Measurements from ENCODE around the gene SIRT3.

The SIRT3 gene

GRCh38 chr11:208917-209260, 27.3 kb downstream of the SIRT3 start:
- H3K27ac ChIP-seq = peak overlapping the region; percentile 99
- TF ChIP-seq ZFX (IDR thresholded peaks at IDR 0.05; ENCODE audit: borderline replicate concordance) (no peak), CTCF (IDR thresholded peaks at IDR 0.05) (no peak)

GRCh38 chr11:208181-208916, 27.8 kb downstream of the SIRT3 start:
- TF ChIP-seq ZFX (IDR thresholded peaks at IDR 0.05; ENCODE audit: borderline replicate concordance) (no peak), CTCF (IDR thresholded peaks at IDR 0.05) (no peak)
- peak overlapping the region; percentile 99 for H3K27ac ChIP-seq

DNA sequence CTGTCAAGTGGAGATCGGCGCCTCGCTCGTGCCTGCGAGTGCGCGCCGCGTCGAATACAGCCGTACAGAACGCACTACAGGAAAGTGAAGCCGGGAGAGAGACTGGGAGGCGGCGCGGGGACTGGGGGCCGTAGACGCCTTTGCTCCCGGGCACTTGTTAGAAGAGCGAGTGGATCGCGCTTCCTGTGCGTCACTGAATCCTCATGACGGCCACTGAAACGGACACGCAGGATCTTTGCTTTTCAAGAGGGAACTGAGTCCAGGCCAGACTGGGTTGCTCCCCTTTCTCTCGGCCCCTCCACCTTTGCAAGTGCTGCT, 28.3 kb downstream of the SIRT3 start:
- TF ChIP-seq ZFX (IDR thresholded peaks at IDR 0.05; ENCODE audit: borderline replicate concordance) (no peak), CTCF (IDR thresholded peaks at IDR 0.05) (no peak)
- H3K27ac ChIP-seq = peak overlapping the region; percentile 99

GRCh38 chr11:207208-207862, 28.8 kb downstream of the SIRT3 start, which contains the start of the genes BET1L and RIC8A:
Gene BET1L (minus strand): TSS chr11:207399. CDS start chr11:207321, 78 bp downstream.
Gene RIC8A (plus strand): TSS chr11:207708. CDS start chr11:208855, 1,147 bp downstream.
- TF ChIP-seq ZFX (IDR thresholded peaks at IDR 0.05; ENCODE audit: borderline replicate concordance) = no peak
- no peak for TF ChIP-seq CTCF (IDR thresholded peaks at IDR 0.05)
- peak within 1 kb of the TSS; percentile 99 for H3K27ac ChIP-seq

DNA sequence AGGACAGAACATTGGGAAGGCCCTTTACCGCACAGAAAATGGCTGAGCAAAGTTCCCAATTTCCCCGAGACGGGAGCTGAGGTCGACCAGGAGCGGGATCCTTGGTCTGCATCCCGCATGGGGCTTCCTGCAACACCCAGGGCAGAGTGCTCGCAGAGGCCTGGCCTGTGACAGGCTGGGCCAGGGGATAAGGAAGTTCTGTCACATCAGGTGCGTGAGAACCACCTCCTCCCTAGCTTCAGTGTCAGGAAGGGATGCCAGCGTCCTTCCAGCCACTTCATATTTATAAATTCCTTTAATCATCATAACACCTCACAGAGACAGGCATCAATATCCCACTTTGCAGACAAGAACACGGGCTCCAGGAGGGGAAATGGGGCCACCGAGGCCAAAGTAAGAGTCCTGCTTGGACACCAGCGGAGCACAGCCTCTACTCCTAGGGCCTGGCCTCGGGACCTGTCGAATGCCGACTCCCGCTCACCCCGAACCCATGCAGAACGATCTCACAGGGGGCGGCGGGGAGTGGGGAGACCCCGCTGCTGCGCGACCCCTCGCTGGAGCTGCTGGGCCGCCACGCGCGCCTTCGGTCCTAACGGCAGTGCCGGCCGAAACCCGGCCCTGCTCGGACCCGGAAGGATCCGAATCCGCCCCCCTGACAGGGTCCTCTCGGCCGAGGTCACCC, 29.5 kb downstream of the SIRT3 start:
- H3K27ac ChIP-seq = peak overlapping the region; percentile 99
- TF ChIP-seq ZFX (IDR thresholded peaks at IDR 0.05; ENCODE audit: borderline replicate concordance) = no peak
- TF ChIP-seq CTCF (IDR thresholded peaks at IDR 0.05) = no peak

- TF ChIP-seq ZFX (IDR thresholded peaks at IDR 0.05; ENCODE audit: borderline replicate concordance) (no peak), CTCF (IDR thresholded peaks at IDR 0.05) (no peak)
- H3K27ac ChIP-seq = peak overlapping the region; percentile 99
Observed at GRCh38 chr11:206002-206384, 30.1 kb downstream of the SIRT3 start.
